ENCODE results near the gene MGAT4D.
"Not testable (repeated sequence)": the region's sequence is repeated elsewhere in the genome, so short reads cannot be mapped to it uniquely, and the experiment has no call there.

Gene MGAT4D

DNA sequence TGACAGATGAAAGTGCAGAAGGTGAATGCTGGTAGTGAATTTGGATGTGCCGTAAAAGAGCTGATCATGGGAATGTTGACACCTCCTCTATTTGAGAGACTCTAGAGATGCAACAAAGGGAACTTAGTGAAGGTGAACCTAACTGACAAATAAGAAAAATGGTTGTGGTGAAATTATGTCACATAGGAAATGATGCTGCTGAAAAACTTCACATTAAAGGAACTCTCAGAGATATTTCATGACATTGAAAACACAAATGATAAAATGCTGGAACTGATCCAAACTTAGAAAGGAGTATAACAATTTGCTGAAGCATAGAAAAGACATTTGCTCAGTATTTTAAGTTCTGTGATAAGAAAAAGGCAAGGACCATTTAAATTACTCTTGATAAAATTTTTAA is 31.9 kb downstream of the MGAT4D start:
- no peak for DNase-seq (ENCODE audit: low spot score)
- TF ChIP-seq, protein P1, sequence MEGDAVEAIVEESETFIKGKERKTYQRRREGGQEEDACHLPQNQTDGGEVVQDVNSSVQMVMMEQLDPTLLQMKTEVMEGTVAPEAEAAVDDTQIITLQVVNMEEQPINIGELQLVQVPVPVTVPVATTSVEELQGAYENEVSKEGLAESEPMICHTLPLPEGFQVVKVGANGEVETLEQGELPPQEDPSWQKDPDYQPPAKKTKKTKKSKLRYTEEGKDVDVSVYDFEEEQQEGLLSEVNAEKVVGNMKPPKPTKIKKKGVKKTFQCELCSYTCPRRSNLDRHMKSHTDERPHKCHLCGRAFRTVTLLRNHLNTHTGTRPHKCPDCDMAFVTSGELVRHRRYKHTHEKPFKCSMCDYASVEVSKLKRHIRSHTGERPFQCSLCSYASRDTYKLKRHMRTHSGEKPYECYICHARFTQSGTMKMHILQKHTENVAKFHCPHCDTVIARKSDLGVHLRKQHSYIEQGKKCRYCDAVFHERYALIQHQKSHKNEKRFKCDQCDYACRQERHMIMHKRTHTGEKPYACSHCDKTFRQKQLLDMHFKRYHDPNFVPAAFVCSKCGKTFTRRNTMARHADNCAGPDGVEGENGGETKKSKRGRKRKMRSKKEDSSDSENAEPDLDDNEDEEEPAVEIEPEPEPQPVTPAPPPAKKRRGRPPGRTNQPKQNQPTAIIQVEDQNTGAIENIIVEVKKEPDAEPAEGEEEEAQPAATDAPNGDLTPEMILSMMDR (IDR thresholded peaks at IDR 0.05; ENCODE audit: extremely low read depth, missing control alignments), result no peak

DNA sequence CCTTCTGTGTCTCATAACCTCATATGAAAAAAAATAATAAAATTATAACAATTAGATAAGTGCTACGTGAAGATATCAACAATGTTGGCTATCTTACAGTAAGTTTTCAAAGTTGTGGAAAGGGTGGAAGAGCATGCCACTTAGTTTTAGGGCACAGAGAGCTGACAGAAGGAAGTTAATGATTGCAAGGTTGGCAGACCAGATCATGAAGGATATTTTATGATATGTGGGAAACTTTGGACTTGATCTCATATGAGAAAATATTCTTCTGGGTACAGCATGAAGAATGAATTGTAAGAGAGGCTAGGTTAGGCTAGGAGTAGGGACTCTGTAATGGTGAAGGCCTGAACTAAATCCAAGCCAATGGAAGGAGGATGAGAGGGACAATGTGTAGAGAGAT is 34.5 kb downstream of the MGAT4D start:
- TF ChIP-seq, protein P1 (IDR thresholded peaks at IDR 0.05; ENCODE audit: extremely low read depth, missing control alignments), result no peak
- no peak for DNase-seq (ENCODE audit: low spot score)

DNA sequence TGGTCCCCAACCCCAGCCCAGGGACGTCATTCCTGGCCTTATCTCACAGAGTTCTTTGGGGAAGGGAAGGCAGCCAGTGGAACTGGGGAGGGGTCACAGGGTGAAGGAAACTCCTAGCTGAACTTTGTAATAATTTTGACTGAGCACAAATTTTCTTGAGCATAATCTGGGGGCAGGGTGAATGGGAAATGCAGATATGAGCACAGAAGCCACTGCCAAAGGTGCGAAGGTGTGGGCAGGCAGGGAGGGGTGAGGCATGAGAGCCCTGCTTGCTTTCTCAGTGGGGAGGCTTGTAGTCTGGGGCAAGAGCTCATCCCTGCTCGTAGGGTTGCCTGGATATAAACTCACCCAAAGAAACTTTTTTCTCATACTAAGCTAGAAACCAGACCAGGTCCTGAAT is 34.9 kb downstream of the MGAT4D start:
- DNase-seq (ENCODE audit: low spot score), result no peak
- TF ChIP-seq, protein P1 (IDR thresholded peaks at IDR 0.05; ENCODE audit: extremely low read depth, missing control alignments), result no peak

DNA sequence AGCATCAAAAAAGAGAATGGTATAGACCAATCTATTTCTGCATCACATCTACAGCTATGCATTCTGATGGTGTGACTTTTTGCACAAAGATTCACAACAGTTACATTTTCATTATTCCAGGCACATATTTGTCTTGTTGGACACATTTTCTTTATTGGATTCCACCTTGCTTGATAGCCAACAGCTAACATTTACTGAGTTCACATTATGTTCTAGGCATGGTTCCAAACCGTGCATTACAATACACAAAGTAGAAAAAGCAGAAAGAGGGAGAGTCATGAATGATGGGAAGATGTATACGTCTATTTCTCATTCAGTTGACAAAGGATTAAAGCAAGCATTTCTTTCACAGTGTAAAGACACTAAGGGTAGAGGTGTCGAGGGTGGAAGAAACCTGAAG is 47.7 kb downstream of the MGAT4D start:
- no peak for DNase-seq (ENCODE audit: low spot score)
- TF ChIP-seq, protein P1 (IDR thresholded peaks at IDR 0.05; ENCODE audit: extremely low read depth, missing control alignments), result no peak

DNA sequence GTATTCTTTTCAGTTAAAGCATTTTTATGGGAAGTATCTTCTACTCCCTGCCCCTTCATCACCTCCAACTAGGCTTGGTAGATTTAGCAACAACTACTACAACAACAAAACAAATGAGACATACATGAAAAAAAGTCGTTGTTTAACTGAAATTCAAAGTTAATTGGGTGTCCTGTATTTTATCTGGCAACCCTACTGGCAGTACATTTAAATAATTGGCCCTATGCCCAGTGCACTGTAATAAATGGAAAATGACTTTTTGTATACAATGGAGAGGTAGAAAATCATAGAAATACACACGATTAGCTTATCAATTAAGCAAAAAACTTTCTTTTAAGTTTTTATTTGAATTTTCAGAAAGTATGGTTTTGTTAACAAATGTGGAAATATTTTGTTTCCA is 49.3 kb downstream of the MGAT4D start:
- DNase-seq (ENCODE audit: low spot score), result no peak
- TF ChIP-seq, protein P1 (IDR thresholded peaks at IDR 0.05; ENCODE audit: extremely low read depth, missing control alignments), result no peak

DNA sequence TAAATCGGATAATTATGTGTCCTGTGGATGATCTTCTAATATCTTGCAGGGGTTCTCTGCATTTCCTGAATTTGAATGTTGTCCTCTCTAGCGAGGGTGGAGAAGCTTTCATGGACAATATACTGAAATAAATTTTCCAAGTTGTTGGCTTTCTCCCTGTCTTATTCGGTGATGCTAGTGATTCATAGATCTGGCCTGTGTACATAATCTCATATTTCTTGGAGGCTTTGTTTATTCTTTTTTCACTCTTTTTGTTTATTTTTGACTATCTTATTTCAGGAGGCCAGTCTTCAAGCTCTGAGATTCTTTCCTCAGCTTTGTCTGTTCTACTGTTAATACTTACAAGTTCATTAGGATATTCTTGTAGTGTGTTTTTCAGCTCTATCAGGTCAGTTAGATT is 49.9 kb downstream of the MGAT4D start:
- TF ChIP-seq, protein P1 (IDR thresholded peaks at IDR 0.05; ENCODE audit: extremely low read depth, missing control alignments), result no peak
- no peak for DNase-seq (ENCODE audit: low spot score)

GRCh38 chr4:140444347-140444746 is 53.7 kb downstream of the MGAT4D start:
- DNase-seq (ENCODE audit: low spot score), result not testable (repeated sequence)

- TF ChIP-seq, protein P1 (IDR thresholded peaks at IDR 0.05; ENCODE audit: extremely low read depth, missing control alignments), result no peak
- no peak for DNase-seq (ENCODE audit: low spot score)
Observed at GRCh38 chr4:140439644-140440142, 58.4 kb downstream of the MGAT4D start.
